ENCODE measurements around the gene TACO1. TPM values are rescaled to one million over a fixed set of nuclear protein-coding genes. Genes with fewer than 3 reads are reported as not detected.

Gene TACO1
- total RNA-seq, 4 donors from 2014 or later = 7.6 to 16.6 (median 12.7) TPM

GRCh38 chr17:63571632-63572310 is 28.9 kb upstream of the TACO1 start:
- no peak overlapping the region for H3K27ac ChIP-seq
- intact Hi-C loops (cut with DNase I) = no loop called here
- no peaks in the 10 kb centered on the region for H3K4me1 ChIP-seq
- DNase-seq = no peak
- WGBS, 2 donors = 88 to 100% methylated on average over 1 of the region's 1 CpG
- H3K9me3 ChIP-seq = no peaks in the 10 kb centered on the region
- H3K27me3 ChIP-seq = no peaks in the 10 kb centered on the region
- H3K36me3 ChIP-seq = peaks cover 0 to 3% (median 0%) of the 10 kb centered on the region in 3 donors
- no peak overlapping the region for H3K4me3 ChIP-seq
- TF ChIP-seq POLR2A (IDR thresholded peaks at IDR 0.05) (no peak), CTCF (IDR thresholded peaks at IDR 0.05) (no peak)

- 86% methylated on average over 5 of the region's 5 CpGs for WGBS, 2 donors
- DNase-seq = no peak
These were observed 27.1 kb upstream of the TACO1 start for GRCh38 chr17:63573634-63574033.

DNA sequence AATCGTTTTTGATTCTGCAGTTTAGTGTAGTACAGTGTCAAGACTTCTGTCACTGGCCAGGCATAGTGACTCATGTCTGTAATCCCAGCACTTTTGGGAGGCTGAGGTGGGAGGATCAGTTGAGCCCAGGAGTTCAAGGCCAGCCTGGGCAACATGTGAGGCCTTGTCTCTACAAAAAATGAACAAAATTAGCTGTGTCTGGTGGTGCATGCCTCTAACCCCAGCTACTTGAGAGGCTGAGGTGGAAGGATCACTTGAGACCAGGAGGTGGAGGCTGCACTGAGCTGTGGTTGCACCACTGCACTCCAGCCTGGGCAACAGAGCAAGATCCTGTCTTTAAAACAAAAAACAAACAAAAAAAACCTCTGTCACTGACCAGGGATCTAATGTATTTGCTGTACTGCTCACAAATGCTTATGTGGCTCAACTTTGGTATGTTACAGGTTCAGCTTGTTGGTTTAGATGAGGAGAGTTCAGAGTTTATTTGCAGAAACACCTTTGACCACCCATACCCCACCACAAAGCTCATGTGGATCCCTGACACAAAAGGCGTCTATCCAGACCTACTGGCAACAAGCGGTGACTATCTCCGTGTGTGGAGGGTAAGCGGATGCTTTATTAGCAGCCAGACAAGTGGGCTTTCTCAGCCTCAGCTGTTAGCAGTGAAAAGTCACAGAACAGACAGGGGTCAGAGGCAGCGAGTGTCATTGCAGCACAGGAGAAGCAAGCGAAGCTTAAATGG is 22.5 kb upstream of the TACO1 start:
- intact Hi-C loops (cut with DNase I) = no loop called here
- H3K4me1 ChIP-seq = peaks cover 0 to 4% (median 0%) of the 10 kb centered on the region in 3 donors
- H3K27ac ChIP-seq = no peak overlapping the region
- DNase-seq = no peak
- whole genome bisulfite sequencing, 2 donors = 84 to 90% methylated on average over 7 of the region's 7 CpGs
- no peaks in the 10 kb centered on the region for H3K9me3 ChIP-seq
- H3K36me3 ChIP-seq = peaks cover 0 to 53% (median 10%) of the 10 kb centered on the region in 3 donors
- no peaks in the 10 kb centered on the region for H3K27me3 ChIP-seq
- TF ChIP-seq POLR2A (IDR thresholded peaks at IDR 0.05) = no peak
- no peak for TF ChIP-seq CTCF (IDR thresholded peaks at IDR 0.05)
- H3K4me3 ChIP-seq = no peak overlapping the region

More at GRCh38 chr17:63573634-63574033, 27.1 kb upstream of the TACO1 start:
- H3K27ac ChIP-seq = no peak overlapping the region
- H3K4me3 ChIP-seq = no peak overlapping the region
- TF ChIP-seq CTCF (IDR thresholded peaks at IDR 0.05) (peak in 3 of 6 experiments; percentile 9 to 40 (median 13)), POLR2A (IDR thresholded peaks at IDR 0.05) (no peak)
- intact Hi-C loops (cut with DNase I) = no loop called here
- no peaks in the 10 kb centered on the region for H3K27me3 ChIP-seq
- peaks cover 0 to 7% (median 0%) of the 10 kb centered on the region in 3 donors for H3K36me3 ChIP-seq
- H3K9me3 ChIP-seq = no peaks in the 10 kb centered on the region
- H3K4me1 ChIP-seq = no peaks in the 10 kb centered on the region

DNA sequence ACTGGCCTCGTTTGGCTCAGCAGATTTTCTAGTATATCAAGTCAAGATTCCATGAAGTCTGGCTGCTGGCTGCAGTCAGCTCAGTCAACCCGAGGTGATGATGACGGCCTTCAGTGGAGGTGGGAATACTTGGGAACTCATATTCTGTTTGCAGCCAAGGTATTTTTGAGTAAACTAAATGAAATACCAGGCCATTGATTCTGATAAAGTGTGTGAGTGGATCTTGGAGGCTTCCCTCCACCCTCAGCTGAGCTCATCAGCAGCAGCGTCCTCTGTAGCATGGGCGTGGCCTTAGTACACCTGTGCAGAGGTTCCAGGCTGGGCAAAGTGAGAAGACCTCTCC is 22.0 kb upstream of the TACO1 start:
- H3K27ac ChIP-seq = no peak overlapping the region
- H3K27me3 ChIP-seq = no peaks in the 10 kb centered on the region
- H3K36me3 ChIP-seq = peaks cover 4 to 58% (median 16%) of the 10 kb centered on the region in 3 donors
- H3K4me3 ChIP-seq = no peak overlapping the region
- no peak for TF ChIP-seq CTCF (IDR thresholded peaks at IDR 0.05)
- TF ChIP-seq POLR2A (IDR thresholded peaks at IDR 0.05) = no peak
- no peaks in the 10 kb centered on the region for H3K9me3 ChIP-seq
- peaks cover 0 to 4% (median 0%) of the 10 kb centered on the region in 3 donors for H3K4me1 ChIP-seq
- intact Hi-C loops (cut with DNase I) = no loop called here
- no peak for DNase-seq
- WGBS, 2 donors = 68 to 80% methylated on average over 4 to 5 of the region's 5 CpGs

DNA sequence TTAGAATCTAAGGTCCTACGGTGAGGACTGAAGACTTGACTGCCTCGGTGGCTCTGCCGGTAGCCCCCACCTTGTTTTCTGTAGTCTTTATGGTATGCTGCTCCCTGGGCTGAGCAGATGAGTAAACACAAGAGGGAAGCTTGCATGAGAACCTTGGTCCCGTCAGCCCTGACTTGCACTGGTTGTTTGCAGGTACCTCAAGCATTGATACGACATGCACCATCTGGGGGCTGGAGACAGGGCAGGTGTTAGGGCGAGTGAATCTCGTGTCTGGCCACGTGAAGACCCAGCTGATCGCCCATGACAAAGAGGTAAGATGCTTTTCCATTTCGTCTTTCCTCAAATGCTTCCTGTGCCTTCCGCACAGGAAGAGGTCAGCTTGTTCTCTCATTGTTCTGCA is 21.1 kb upstream of the TACO1 start:
- H3K9me3 ChIP-seq = no peaks in the 10 kb centered on the region
- peaks cover 0 to 4% (median 0%) of the 10 kb centered on the region in 3 donors for H3K4me1 ChIP-seq
- H3K4me3 ChIP-seq = no peak overlapping the region
- H3K36me3 ChIP-seq = peaks cover 8 to 67% (median 24%) of the 10 kb centered on the region in 3 donors
- no peak for TF ChIP-seq CTCF (IDR thresholded peaks at IDR 0.05)
- TF ChIP-seq POLR2A (IDR thresholded peaks at IDR 0.05) = no peak
- WGBS, 2 donors = 59 to 66% methylated on average over 10 to 11 of the region's 11 CpGs
- DNase-seq = no peak
- H3K27ac ChIP-seq = no peak overlapping the region
- no peaks in the 10 kb centered on the region for H3K27me3 ChIP-seq
- intact Hi-C loops (cut with DNase I) = no loop called here

All from esophagus squamous epithelium (tissue), 5 donors.